HG02610 (cell line): ENCODE measurements around the gene ZNF790.
"Not testable (repeated sequence)": the region's sequence is repeated elsewhere in the genome, so short reads cannot be mapped to it uniquely, and the experiment has no call there.

Experiments
- ATAC-seq: cut with Tn5 transposase; IDR thresholded peaks from one replicate; pipeline ENCODE4 v1.9.1; 2021; ENCODE audit warnings: mild to moderate bottlenecking, moderate library complexity; ENCODE audit not compliant: unreplicated experiment

The ZNF790 gene

GRCh38 chr19:36837906-36838783 lies at the start of gene ZNF790:
ZNF790 (minus strand) TSS chr19:36838387; CDS start chr19:36825619, 12,768 bp downstream.
- ATAC-seq: peak; percentile 93

- no peak for ATAC-seq
Measured at GRCh38 chr19:36876993-36877938, 39.1 kb upstream of the ZNF790 start.

GRCh38 chr19:36851898-36852297 lies 13.7 kb upstream of the ZNF790 start:
- ATAC-seq: no peak

GRCh38 chr19:36850559-36851442 lies 12.6 kb upstream of the ZNF790 start, which contains the start of gene ZNF345:
ZNF345 (plus strand) TSS chr19:36850876; CDS start chr19:36876831, 25,955 bp downstream.
- peak; percentile 74 for ATAC-seq

- ATAC-seq: peak; percentile 82
Measured at GRCh38 chr19:36849701-36850558, 11.7 kb upstream of the ZNF790 start.

- no peak for ATAC-seq
Measured at GRCh38 chr19:36847968-36848367, 9.8 kb upstream of the ZNF790 start.

- no peak for ATAC-seq
Measured at GRCh38 chr19:36838784-36839324, 667 bp upstream of the ZNF790 start.

- no peak for ATAC-seq
Measured at GRCh38 chr19:36837176-36837905, 846 bp downstream of the ZNF790 start.

- no peak for ATAC-seq
Measured at GRCh38 chr19:36833430-36833829, 4.8 kb downstream of the ZNF790 start.

- ATAC-seq: no peak
Measured at GRCh38 chr19:36821758-36822157, 16.4 kb downstream of the ZNF790 start.

GRCh38 chr19:36819130-36819630 lies 19.0 kb downstream of the ZNF790 start:
- ATAC-seq: no peak

- no peak for ATAC-seq
Measured at GRCh38 chr19:36807029-36807428, 31.2 kb downstream of the ZNF790 start.

GRCh38 chr19:36805364-36805763 lies 32.8 kb downstream of the ZNF790 start:
- no peak for ATAC-seq

GRCh38 chr19:36797786-36798108 lies 40.4 kb downstream of the ZNF790 start:
- no peak for ATAC-seq

- no peak for ATAC-seq
Measured at GRCh38 chr19:36796714-36796992, 41.5 kb downstream of the ZNF790 start.

- not testable (repeated sequence) for ATAC-seq
Measured at GRCh38 chr19:36791420-36792141, 46.6 kb downstream of the ZNF790 start.

GRCh38 chr19:36775768-36776167 lies 62.4 kb downstream of the ZNF790 start:
- ATAC-seq: no peak

- ATAC-seq: peak; percentile 12
Measured at GRCh38 chr19:36773223-36773579, 65.0 kb downstream of the ZNF790 start.
